GM12878 (cell line): ENCODE data around the gene BRME1. TPM values are rescaled to one million over a fixed set of nuclear protein-coding genes. Genes with fewer than 3 reads are reported as not detected.

Source experiments
- ATF3 ChIP-seq: IDR thresholded peaks from 2 replicates; pipeline ENCODE4 v1.6.1; 2011; ENCODE audit warnings: low read depth, mild to moderate bottlenecking, low read length, moderate library complexity, borderline replicate concordance; ENCODE audit errors: extremely low read depth
- BCL11A ChIP-seq: IDR thresholded peaks from 2 replicates; pipeline ENCODE4 v1.6.1; 2011; ENCODE audit warnings: low read depth, low read length
- CBFB ChIP-seq: IDR thresholded peaks from 2 replicates; pipeline ENCODE4 v1.6.1; 2016; ENCODE audit warnings: antibody characterized with exemption, low read depth
- CBX3 ChIP-seq: fragments of 200-600 bp; sonication (generic); IDR thresholded peaks from 2 replicates; pipeline ENCODE4 v1.6.1; 2016; ENCODE audit warnings: low read depth, borderline replicate concordance
- CHD2 ChIP-seq: IDR thresholded peaks from 2 replicates; pipeline ENCODE4 v1.6.1; 2011; ENCODE audit warnings: low read depth, low read length, improper control_type of control experiment, borderline replicate concordance
- CREM ChIP-seq: IDR thresholded peaks from 2 replicates; pipeline ENCODE4 v1.6.1; 2014; ENCODE audit warnings: antibody characterized with exemption, low read depth
- DPF2 ChIP-seq: fragments of 450-650 bp; IDR thresholded peaks from 2 replicates; pipeline ENCODE4 v1.6.1; 2017; ENCODE audit warnings: mild to moderate bottlenecking
- EED ChIP-seq: sonication (generic); IDR thresholded peaks from 2 replicates; pipeline ENCODE4 v1.6.1; 2016; ENCODE audit warnings: antibody characterized with exemption, low read depth
- EP300 ChIP-seq, 2 experiments: fragments of 150-350 bp in 1 of 2; IDR thresholded peaks; 2 replicates each; pipeline ENCODE4 v1.6.1; 2011 to 2012; ENCODE audit warnings: low read depth in 2 of 2, low read length in 2 of 2, borderline replicate concordance in 1 of 2, improper control_type of control experiment in 1 of 2, inconsistent platforms in 1 of 2; ENCODE audit not compliant: control insufficient read depth in 1 of 2
- HCFC1 ChIP-seq: fragments of 150-350 bp; IDR thresholded peaks from 2 replicates; pipeline ENCODE4 v1.6.1; 2014; ENCODE audit warnings: low read length
- IKZF2 ChIP-seq, 2 experiments: fragments of 450-650 bp; IDR thresholded peaks; 2 replicates each; pipeline ENCODE4 v1.6.1; 2017; ENCODE audit warnings: mild to moderate bottlenecking in 2 of 2, moderate library complexity in 2 of 2
- JUNB ChIP-seq: IDR thresholded peaks from 2 replicates; pipeline ENCODE4 v1.6.1; 2016; ENCODE audit warnings: antibody characterized with exemption, mild to moderate bottlenecking
- KDM1A ChIP-seq: fragments of 200-600 bp; sonication (generic); IDR thresholded peaks from 2 replicates; pipeline ENCODE4 v1.6.1; 2016; ENCODE audit warnings: borderline replicate concordance
- LARP7 ChIP-seq: fragments of 450-650 bp; IDR thresholded peaks from 2 replicates; pipeline ENCODE4 v1.6.1; 2017; ENCODE audit warnings: mild to moderate bottlenecking
- NR2C1 ChIP-seq: fragments of 450-650 bp; IDR thresholded peaks from 2 replicates; pipeline ENCODE4 v1.6.1; 2017; ENCODE audit warnings: antibody characterized with exemption, mild to moderate bottlenecking, moderate library complexity
- NR2F1 ChIP-seq: fragments of 450-650 bp; conservative IDR thresholded peaks from 2 replicates; pipeline ENCODE4 v1.6.1; 2017; ENCODE audit warnings: mild to moderate bottlenecking
- PKNOX1 ChIP-seq: fragments of 450-650 bp; IDR thresholded peaks from 2 replicates; pipeline ENCODE4 v1.6.1; 2016; ENCODE audit warnings: mild to moderate bottlenecking
- POLR2A ChIP-seq: IDR thresholded peaks from 2 replicates; pipeline ENCODE4 v1.6.1; 2011; ENCODE audit warnings: low read depth, mild to moderate bottlenecking, low read length
- PRDM15 ChIP-seq: fragments of 450-650 bp; formaldehyde crosslinking; IDR thresholded peaks from 2 replicates; pipeline ENCODE4 v1.4.0; 2020; ENCODE audit warnings: mild to moderate bottlenecking, moderate library complexity
- RAD21 ChIP-seq: IDR thresholded peaks from 2 replicates; pipeline ENCODE4 v1.6.1; 2011; ENCODE audit warnings: mild to moderate bottlenecking, low read depth, low read length, moderate library complexity; ENCODE audit not compliant: insufficient read depth
- RB1 ChIP-seq: fragments of 450-650 bp; formaldehyde crosslinking; IDR thresholded peaks from 2 replicates; pipeline ENCODE4 v1.6.1; 2017; ENCODE audit warnings: mild to moderate bottlenecking, borderline replicate concordance
- RCOR1 ChIP-seq: conservative IDR thresholded peaks from 2 replicates; pipeline ENCODE4 v1.6.1; 2012; ENCODE audit warnings: low read depth, low read length, improper control_type of control experiment
- SMAD1 ChIP-seq: fragments of 450-650 bp; IDR thresholded peaks from 2 replicates; pipeline ENCODE4 v1.6.1; 2018; ENCODE audit warnings: mild to moderate bottlenecking, low read depth; ENCODE audit not compliant: partially characterized antibody
- SREBF2 ChIP-seq: IDR thresholded peaks from 2 replicates; pipeline ENCODE4 v1.6.1; 2012; ENCODE audit warnings: mild to moderate bottlenecking, low read length
- ZBTB4 ChIP-seq: fragments of 450-650 bp; formaldehyde crosslinking; IDR thresholded peaks from 2 replicates; pipeline ENCODE4 v1.4.0; 2022; ENCODE audit warnings: mild to moderate bottlenecking, moderate library complexity
- polyA plus RNA-seq, 11 experiments: library from polyadenylated mRNA; depleted of rRNA in 4 of 11; unstranded in 6 of 11; stranded (reverse) in 5 of 11; fragments of >200 nt; fragmentation: Nextera tagmentation in 4 of 11; fragmentation: Illumina TruSeq in 1 of 11; extraction: Ambion mirVana in 4 of 11; extraction: Trizol in 1 of 11; gene quantifications; 1 replicate in 1 of 11; 2 replicates in 10 of 11; pipeline versions ENCODE4 v1.2.1 to v1.2.3, GENCODE V29; 2011 to 2016; ENCODE audit warnings: inconsistent platforms in 2 of 11, missing spikeins in 2 of 11, low read depth in 1 of 11
- total RNA-seq, 4 experiments: library from RNA; depleted of rRNA in 3 of 4; stranded (reverse); fragments of >200 nt in 3 of 4; fragmentation: Illumina TruSeq in 1 of 4; extraction: Trizol in 1 of 4; gene quantifications; 2 replicates each; pipeline versions ENCODE4 v1.2.1 to v1.2.3, GENCODE V29; 2013 to 2021

BRME1 gene
- total and polyA plus RNA-seq, 10 of the 15 experiments (the other 5 are each of a cell fraction or from before 2014, with no cell fraction given), result 0.07 to 2.2 (median 1.1) TPM; not detected in 1

- TF ChIP-seq PRDM15 (CRISPR knock-in tag), result no peak
- no peak for TF ChIP-seq BCL11A
- no peak for TF ChIP-seq RAD21
- no peak for TF ChIP-seq EP300 (IDR thresholded peaks at IDR 0.05; ENCODE audit: borderline replicate concordance in 1 of 2, control insufficient read depth in 1 of 2, low read depth in 2 of 2, low read length in 2 of 2)
- TF ChIP-seq NR2F1, result no peak
- TF ChIP-seq DPF2, result no peak
- no peak for TF ChIP-seq IKZF2 (IDR thresholded peaks at IDR 0.05)
- no peak for TF ChIP-seq SREBF2
- no peak for TF ChIP-seq JUNB
- TF ChIP-seq POLR2A, result no peak
- no peak for TF ChIP-seq EED
- TF ChIP-seq PKNOX1, result no peak
- no peak for TF ChIP-seq ZBTB4 (CRISPR knock-in tag)
- TF ChIP-seq RB1, result no peak
- TF ChIP-seq NR2C1, result no peak
- no peak for TF ChIP-seq CHD2
- TF ChIP-seq CBFB, result no peak
- peak; percentile 74 for TF ChIP-seq HCFC1
- no peak for TF ChIP-seq SMAD1
- peak; percentile 81 for TF ChIP-seq ATF3
- TF ChIP-seq LARP7, result no peak
- no peak for TF ChIP-seq RCOR1
- TF ChIP-seq CREM, result peak; percentile 60
- no peak for TF ChIP-seq KDM1A
- no peak for TF ChIP-seq CBX3
These were observed 15.2 kb upstream of the BRME1 start (continued) for GRCh38 chr19:13920940-13921747.
